Esophagus squamous epithelium (tissue), 4 donors: ENCODE measurements around the gene FHAD1.

Experiments
- CTCF ChIP-seq, 6 experiments: fragments of 450-650 bp in 4 of 6; fragments of 200-600 bp in 2 of 6; sonication (generic) in 2 of 6; IDR thresholded peaks; one replicate each; pipeline ENCODE4 v1.5.1; 2016 to 2019; ENCODE audit warnings: antibody characterized with exemption in 6 of 6, mild to moderate bottlenecking in 4 of 6, moderate library complexity in 4 of 6
- POLR2A ChIP-seq, 4 donors: fragments of 450-650 bp; IDR thresholded peaks; one replicate each; pipeline ENCODE4 v1.6.1; 2017; ENCODE audit warnings: antibody characterized with exemption in 4 of 4, mild to moderate bottlenecking in 4 of 4, moderate library complexity in 3 of 4

- no peak for TF ChIP-seq CTCF (IDR thresholded peaks at IDR 0.05)
- no peak for TF ChIP-seq POLR2A (IDR thresholded peaks at IDR 0.05)
Observed at GRCh38 chr1:15346346-15347030, 99.5 kb downstream of the FHAD1 start.
